GM18511 (cell line): ENCODE measurements around the gene ROBO1.

Source experiments
- ATAC-seq: cut with Tn5 transposase; IDR thresholded peaks from one replicate; pipeline ENCODE4 v1.9.1; 2021; ENCODE audit warnings: mild to moderate bottlenecking, moderate library complexity; ENCODE audit not compliant: unreplicated experiment

The ROBO1 gene

DNA sequence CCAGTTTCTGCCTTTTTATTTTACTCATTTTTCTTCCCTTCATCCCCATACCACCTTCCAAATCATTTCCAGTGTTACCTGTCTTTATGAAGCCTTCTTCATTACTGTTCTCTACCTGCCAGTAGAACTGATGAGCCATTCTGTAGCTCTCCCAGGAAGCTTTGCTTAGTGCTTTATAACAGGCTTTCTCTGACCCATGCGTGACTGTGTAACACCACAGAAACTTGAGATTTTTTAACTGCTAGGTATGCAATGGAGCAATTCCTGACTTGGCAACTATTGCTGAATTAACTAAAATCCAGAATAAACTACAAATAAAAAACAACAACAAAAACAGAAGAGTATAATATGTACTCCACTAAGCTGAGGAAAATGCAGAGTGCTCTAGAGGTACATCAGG is 289.2 kb downstream of the ROBO1 start:
- ATAC-seq: no peak

DNA sequence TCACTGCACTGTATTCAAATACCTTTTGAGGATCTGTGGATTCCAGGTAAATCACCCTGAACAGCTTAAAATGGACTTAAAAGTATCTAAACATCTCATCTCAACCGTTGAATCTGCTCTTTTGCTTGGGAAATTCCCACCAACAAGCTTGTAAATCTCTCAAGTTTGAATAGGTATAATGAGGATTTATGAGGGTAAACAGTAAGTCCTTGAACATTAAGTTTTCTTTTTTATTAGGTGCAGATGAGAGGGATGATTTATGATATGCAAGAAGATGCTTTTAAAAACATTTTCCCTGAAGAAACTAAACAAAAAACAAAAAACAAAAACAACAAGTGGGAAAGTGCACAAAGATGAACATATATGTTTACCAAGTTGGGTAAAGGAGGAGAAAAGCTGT is 290.6 kb downstream of the ROBO1 start:
- ATAC-seq: no peak

GRCh38 chr3:79473993-79474392 is 293.8 kb downstream of the ROBO1 start:
- ATAC-seq: no peak

- ATAC-seq: no peak
These were observed 300.1 kb downstream of the ROBO1 start for GRCh38 chr3:79467721-79468120.

DNA sequence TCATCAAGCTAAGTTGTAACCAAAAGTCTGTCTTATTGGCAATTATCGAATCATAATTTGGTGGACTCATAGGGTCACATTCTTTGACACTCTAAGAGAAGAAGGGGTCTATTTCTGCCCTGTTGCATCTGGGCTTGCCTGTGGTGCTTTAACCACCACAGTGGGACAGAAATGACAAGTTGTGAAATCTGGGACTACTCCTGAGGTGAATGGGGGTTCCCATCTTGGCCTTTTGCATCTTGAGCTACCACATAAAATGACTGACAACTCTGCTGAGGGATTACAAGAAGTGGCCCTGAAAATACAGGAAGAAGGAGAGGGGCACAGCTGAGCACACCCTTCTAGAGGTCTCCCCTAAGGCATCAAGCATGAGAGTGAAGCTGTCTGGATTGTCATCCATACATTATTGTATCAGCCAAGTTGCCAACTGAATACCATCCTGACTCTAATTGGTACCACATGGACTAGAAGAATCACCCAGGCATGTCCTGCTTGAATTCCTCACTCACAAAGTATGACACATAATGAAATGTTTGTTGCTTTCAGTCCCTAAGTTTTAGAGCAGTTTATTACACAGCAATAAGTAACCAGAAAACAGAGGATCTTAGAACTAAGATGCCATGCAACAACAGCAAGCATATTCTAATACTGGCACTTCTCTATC is 306.5 kb downstream of the ROBO1 start:
- no peak for ATAC-seq

DNA sequence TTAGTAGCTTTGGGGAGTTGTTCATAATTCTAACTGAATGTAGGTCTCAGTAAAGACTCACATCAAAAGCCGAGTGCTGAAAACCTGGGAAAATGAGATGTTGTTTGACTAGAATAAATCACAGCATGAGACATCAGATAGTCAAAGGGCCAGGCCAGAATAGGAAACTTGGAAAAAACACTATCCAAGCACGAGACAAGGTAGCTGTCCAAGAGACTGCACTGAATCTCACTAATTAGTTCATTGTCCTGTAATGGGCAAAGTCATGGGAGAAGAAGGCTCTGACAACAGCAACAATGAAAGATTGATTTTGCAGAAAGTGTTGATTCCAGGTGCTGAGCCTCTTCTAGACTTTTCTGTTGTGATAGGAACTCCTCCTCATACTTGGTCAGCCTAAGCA is 314.2 kb downstream of the ROBO1 start:
- ATAC-seq: no peak

DNA sequence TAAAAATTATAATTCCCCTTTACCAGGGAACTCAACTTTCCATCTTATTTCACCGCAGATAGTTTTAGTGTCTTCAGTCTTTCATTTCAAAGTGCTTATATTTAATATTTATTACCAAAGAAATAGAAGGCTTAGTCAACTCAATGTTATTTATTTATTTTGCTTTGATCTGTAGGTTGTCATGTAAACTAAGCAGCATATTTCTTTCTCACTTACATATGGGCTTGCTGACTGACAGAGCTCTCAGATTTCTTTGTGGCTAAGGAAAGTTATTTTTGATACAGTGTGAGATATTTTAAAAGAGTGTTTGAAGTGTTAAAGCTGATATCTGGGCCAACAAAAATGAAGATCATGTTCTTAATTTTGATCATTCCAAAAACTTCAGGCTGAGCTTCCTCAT is 331.4 kb downstream of the ROBO1 start:
- no peak for ATAC-seq

DNA sequence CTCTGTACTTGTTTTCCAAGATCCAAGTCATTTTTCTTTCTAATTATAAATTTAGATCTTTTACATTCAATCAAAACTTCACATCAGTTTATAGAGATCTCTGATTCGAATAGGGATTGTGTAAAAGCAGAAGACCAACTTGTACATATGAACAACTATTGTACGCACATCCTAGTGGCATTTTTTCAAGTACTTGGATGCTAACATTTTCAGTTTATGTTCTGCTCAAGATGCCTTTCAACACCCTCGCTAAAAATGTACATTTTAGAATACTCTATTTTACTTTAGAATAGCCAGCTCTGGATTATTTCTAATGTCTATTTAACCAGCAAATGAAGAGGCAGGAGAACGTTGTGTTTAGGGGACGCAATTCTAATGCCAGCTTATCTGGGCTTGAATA is 340.7 kb downstream of the ROBO1 start:
- ATAC-seq: no peak

DNA sequence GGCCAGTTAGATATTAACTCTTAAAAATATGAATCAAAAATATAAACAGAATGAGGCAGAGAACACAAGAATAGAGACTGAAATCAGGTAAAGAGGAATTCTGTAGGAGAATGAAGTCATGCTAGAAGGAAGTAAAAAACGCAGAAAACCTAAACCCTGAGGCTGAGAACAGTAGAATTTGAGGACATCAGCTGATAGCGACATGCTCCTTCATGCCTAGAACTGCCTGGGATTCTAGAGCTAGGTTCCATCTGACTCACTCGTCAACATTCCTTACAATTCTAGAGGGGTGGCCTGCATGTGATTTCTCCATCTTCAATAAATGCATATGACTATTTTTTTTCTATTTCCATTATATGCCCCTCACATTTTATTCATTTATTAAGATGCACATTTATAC is 343.0 kb downstream of the ROBO1 start:
- ATAC-seq: no peak

DNA sequence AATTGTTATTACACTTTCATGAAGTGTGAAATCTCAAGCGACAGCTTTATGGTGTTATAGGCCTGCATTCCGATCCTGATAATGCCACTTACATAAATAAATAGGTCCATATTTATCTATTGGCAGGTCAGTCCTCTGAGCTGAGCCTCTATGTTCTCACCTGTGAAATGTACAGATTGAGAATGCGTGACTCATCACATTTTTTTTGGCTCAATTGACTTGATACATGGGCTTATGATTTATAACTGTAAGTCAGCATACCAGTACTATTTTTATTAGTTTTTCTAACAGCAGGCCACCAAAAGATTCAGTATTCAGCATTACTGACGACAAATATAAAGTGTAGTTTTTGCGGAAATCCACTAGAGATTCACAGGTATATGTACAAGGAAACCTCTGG is 344.4 kb downstream of the ROBO1 start:
- no peak for ATAC-seq

- ATAC-seq: no peak
These were observed 346.5 kb downstream of the ROBO1 start for GRCh38 chr3:79421273-79421672.

GRCh38 chr3:79418855-79419621 is 348.8 kb downstream of the ROBO1 start:
- no peak for ATAC-seq

DNA sequence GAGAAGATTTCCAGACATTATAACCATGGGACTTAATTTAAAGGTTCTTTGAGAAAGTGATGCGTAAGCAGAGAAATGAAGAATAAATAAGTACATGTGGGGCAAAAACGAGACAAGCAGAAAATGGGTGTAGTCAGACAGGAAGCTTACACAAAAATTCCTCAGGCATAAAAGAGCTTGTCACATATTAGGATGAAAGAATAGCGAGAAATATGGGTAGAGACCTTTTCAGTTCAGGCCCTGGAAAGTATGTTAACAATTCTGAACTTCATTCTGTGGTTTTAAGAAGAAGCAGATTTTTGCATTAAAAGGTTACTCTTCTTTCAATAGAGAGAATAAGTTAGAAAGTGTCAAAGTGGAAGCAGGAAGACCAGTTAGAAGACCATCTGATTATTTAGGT is 352.4 kb downstream of the ROBO1 start:
- no peak for ATAC-seq

- no peak for ATAC-seq
These were observed 353.0 kb downstream of the ROBO1 start for GRCh38 chr3:79414806-79415205.

DNA sequence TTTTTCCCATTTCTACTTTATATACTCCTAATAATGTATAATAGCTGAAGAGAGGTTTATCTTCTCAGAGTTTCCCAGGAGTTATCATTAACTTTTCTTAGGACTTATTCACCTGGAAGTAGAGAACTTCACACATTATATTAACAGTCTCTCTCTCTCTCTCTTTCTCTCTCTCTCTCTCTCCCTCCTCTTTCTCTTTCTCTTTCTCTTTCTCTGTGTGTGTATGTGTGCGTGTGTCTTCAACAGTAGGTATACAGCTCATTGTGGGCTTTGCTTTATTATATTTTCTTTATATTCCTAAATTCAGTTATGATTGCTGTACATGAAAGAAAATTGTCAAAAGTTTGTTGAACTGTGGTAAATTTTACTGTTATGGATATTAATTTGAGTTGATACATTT is 353.8 kb downstream of the ROBO1 start:
- no peak for ATAC-seq

DNA sequence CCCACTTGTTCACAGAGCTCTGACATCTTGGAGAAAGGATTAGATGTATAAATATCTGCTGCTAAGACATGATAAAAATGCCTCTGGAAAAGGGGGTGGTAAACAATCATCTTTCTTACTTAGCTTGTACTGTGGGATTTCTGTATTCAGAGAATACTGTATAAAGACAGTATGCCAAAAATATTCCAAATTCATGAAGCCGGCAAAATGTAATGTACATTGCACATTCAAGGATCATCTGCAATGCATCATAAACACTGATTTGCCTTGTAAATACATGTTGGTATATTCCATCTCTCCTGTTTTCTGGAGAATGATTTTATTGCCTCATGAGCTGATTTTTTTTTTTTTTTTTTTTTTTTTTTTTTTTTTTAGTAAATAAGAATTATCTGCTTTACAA is 355.3 kb downstream of the ROBO1 start:
- ATAC-seq: no peak

DNA sequence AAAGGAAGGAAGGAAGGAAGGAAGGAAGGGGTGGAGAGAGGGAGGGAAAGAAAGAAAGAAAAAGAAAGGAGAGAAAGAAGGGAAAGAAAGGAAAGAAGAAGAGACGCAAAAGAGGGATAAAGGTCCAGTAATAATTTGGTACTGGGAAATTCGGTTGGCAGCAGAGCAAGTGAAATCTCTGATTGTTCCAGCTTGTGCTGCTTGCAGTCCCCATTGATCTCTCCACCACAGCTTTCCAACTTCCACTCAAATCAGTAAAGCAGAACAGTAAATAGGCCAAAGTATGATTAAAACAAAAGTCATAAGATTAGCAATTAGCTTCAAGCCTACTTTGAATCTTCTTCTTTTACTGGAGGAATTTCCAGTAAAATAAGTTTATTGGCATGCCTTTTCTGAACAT is 357.2 kb downstream of the ROBO1 start:
- ATAC-seq: no peak

- no peak for ATAC-seq
These were observed 357.7 kb downstream of the ROBO1 start for GRCh38 chr3:79410136-79410535.

DNA sequence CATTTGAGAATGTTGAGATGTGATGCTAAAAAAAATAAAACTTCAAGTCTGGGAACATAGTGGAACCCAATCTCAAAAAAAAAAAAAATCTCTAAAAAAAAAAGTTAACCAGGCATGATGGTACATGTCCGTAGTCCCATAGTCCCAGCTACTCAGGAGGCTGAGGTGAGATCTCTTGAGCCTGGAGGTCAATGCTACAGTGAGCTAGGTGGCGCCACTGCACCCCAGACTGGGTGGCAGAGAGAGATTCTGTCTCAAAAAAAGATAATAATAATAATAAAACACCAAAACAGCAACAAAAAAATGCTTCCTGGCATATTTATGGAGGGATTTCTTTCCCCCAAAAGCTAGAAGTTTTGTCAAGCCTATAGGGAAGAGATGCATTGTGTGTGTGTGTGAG is 361.6 kb downstream of the ROBO1 start:
- no peak for ATAC-seq

DNA sequence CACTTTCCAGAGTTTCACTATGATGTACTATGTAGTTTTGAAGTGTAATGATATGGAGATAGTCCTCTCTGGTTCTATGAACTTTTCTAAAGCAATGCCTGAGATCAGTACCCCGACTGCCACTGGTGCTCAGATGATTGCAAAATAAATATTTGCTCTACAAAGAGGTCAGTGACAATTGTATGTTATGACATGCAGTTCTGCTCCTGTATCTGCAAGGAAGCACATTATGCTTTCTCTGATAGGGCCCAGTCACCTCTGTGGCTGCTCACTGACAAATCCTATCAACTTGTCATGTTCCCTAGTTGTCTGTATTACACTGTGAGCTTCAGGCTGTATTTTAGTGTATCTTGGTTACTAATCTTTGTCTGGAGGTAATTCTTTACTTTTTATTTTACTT is 362.6 kb downstream of the ROBO1 start:
- ATAC-seq: no peak

DNA sequence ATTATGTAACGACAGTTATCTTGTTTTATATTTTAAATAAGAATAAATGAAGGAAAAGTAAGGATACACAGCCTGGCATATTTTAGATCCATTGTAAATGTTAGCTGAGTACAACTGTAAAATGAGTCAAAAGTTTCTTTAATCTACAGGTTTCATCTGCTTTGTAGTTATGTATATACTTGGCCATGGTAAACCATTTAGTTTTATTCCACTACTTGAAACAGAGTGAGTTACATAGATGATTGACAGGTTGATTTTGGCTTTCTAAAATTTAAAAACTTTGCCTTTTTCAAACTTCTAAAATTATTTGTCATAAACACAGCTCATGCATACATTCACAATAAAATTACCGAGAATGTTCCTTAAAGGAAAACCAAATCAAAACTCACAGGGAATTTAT is 371.2 kb downstream of the ROBO1 start:
- ATAC-seq: no peak

GRCh38 chr3:79392479-79392878 is 375.3 kb downstream of the ROBO1 start:
- ATAC-seq: no peak

- no peak for ATAC-seq
These were observed 377.4 kb downstream of the ROBO1 start for GRCh38 chr3:79390352-79390751.
